Measurements from ENCODE around the gene PRKCE.

GRCh38 chr2:46122318-46122976 is 471.0 kb downstream of the PRKCE start:
- TF ChIP-seq POLR2A (IDR thresholded peaks at IDR 0.05; ENCODE audit: borderline replicate concordance, extremely low read depth, insufficient read depth, insufficient read length) (no peak), ZFX (IDR thresholded peaks at IDR 0.05) (no peak), EZH2 (IDR thresholded peaks at IDR 0.05) (no peak), CTCF (IDR thresholded peaks at IDR 0.05 in 2 of 3, conservative IDR thresholded peaks at IDR 0.05 in 1 of 3; ENCODE audit: borderline replicate concordance in 1 of 3, insufficient read depth in 1 of 3, low read depth in 2 of 3, low read length in 2 of 3) (no peak)
